C1 segment of cervical spinal cord (tissue), 14 donors: ENCODE data around the gene JMJD7.
"Not testable (repeated sequence)": the region's sequence is repeated elsewhere in the genome, so short reads cannot be mapped to it uniquely, and the experiment has no call there.

Source experiments
- DNase-seq, 14 donors: peaks; one replicate each; lab custom pipeline; 2025; lab: John Stamatoyannopoulos, UW

Gene JMJD7

DNA sequence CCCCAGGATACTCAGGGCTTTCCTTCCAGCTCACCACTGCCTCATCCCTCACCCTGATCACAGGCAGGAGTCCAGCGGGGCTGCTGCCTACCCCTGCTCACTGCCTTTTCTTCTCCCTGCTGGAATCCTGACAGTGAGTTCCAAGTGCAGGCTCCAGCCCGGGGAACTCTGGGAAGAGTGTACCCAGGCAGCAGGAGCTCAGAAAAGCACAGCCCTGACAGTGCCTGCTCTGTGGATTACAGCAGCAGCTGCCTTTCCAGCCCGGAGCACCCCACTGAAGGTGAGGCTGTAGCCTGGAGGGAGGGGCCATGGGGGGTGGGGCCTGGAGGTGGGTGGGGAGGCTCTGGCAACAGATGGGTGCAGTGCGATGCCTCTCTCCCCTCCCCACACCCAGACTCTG lies 6.1 kb upstream of the JMJD7 start:
- DNase-seq = peak in 6 of 14 donors; percentile 5 to 70 (median 28)

DNA sequence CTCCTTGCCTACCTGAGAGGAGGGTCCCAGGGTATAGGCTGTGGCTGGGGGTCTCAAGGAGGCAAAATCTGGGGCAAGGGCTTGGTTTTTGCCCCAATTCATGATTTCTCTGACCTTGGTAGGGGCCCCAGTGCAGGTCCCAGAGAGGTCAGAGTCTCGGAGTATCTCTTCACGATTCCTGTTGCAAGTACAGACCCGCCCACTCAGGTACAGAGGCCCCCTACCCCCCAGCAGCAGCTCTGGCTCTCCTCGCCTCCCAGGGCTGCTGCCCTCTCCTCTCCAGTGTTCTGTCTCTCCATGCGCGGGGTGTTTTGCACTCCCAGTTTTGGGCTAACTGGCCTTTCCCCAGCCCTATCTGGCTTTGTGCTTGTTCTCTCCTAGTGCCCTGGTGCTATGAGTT lies 5.4 kb upstream of the JMJD7 start:
- DNase-seq = no peak

DNA sequence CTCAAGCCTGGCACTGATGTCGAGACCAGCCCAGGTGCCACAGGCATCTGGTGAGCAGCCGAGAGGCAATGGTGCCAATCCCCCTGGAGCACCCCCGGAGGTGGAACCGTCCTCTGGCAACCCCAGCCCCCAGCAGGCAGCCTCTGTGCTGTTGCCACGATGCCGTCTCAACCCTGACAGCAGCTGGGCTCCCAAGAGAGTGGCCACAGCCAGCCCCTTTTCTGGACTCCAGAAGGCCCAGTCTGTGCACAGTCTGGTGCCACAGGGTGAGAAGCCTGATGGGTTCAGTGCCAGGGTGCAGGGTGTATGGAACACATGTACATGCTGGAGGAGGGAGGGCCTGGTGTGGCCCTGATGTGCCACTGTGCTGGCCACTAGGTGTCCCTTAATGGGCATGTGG lies 4.9 kb upstream of the JMJD7 start:
- no peak for DNase-seq

DNA sequence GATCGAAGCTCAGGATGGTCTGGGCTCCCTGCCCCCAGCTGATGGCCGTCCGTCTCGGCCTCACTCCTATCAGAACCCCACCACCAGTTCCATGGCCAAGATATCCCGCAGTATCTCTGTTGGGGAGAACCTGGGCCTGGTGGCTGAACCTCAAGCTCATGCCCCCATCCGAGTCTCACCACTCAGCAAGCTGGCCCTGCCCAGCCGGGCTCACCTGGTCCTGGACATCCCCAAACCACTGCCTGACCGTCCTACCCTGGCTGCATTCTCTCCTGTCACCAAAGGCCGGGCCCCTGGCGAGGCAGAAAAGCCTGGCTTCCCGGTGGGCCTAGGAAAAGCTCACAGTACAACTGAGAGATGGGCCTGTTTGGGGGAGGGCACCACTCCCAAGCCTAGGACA lies 4.4 kb upstream of the JMJD7 start:
- no peak for DNase-seq

DNA sequence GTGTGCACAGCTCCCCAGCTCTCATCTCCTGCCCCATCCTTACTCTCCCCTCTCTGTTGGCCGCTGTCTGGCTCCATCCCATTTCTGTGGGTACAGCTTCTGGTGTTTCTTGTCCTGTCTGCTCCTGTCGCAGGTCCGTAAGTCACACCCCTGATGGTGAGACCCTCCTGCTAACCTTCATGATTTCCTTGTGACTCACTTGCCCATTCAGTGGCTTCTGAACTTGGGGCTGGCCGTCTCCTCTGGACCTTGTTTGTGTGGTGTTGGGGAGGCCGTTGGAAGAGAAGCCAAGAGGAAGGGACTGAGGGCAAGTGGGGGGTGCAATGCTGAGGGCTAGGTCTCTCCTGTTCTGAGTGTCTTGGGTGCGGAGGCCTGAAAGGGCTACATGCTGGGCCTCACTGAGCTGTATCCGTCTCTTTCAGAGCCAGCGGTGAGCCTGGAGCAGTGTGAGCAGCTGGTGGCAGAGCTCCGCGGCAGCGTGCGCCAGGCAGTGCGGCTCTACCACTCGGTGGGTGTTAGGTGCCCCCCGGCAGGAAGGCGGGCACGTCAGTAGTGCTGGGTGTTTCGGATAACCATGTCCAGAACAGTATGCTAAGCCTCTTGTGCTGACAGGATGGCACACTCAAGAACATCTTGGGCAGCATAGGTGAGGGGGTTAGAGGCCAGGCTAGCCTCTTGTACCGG lies 3.7 kb upstream of the JMJD7 start:
- DNase-seq = no peak

DNA sequence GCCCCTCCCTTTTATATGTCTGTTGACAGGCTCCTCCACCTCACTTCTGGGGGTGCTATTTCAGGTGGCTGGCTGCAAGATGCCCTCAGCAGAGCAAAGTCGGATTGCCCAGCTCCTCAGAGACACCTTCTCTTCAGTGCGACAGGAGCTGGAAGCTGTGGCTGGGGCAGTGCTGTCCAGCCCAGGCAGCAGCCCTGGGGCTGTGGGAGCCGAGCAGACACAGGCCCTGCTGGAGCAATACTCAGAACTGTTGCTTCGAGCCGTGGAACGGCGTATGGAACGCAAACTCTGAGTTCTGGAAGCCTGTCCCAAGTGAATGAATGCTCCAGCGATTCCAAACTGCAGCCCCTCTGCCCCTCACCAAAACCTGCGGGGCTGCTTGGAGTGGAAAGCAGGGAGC lies 2.7 kb upstream of the JMJD7 start:
- DNase-seq = no peak

DNA sequence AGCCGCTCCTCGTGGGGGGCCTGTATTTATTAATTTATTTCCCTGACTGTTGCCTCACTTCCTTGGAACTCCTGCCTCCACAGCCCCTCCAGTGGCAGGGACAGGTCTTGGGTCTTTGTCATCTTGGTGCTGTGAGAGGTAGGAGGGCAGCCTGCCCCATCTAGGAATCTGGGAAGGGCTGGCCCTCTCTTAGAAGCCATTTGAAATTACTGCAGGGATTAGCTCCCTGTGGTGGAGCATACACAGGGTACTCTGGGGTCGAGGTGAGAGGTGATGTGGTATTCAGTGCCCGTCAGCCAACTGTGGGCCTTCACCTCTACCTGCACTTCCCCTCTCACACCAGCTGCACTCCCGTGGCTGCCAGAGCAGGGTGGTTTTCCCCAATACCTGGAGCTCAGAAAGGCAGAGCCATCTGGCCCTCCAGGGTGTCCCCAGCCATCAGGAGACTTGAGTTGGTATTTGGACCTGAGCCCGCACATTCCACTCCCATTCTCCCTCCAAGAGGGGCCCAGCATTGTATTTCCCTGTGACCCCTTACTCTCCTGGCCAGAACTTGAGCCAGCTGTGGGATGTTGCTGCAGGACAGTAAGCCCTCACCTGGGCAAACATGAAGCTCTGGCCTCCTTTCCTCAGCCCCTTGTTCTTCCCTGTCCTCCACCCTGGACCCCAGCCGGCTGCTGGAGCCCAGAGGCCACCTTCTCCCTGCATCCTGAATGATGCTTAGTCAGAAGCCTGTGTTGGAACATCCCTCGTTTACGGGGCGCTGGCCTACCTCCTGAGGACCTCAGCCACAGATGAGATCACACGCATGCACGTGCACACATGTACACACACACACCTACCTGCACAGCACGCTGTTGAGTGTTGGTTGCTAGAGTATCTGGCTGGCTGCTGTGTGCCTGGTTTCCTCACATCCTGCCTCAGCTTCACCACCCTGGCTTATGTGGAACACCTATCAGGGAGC lies 2.0 kb upstream of the JMJD7 start:
- DNase-seq = no peak

DNA sequence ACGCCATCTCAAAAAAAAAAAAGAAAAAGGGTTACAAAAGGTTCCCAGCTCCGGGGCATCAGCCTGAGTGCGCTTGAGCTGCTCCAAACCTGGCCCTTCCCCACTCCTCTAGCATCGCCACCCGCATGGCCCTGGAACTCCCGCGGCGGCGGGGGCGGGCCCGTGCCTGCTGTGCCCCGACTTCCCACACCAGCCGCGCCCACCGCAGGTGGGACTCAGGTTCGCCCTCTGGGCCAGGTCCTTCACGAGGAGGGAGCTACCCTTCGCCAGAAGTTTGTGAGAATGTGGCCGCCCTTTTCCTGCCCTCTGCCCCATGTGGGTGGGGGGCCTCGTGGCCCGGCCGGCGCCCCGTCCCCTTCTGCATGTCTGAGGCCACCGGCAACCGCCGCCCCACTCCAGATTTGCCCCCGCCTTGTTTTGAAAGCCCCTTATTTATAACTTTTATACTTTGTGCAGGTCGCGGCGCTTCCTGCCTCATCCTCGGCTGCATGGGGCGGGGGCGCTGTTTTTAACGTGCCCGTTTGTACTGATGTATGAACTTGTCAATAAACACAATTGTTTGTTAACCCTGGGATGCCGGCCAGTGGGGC lies 507 bp upstream of the JMJD7 start:
- DNase-seq = no peak

DNA sequence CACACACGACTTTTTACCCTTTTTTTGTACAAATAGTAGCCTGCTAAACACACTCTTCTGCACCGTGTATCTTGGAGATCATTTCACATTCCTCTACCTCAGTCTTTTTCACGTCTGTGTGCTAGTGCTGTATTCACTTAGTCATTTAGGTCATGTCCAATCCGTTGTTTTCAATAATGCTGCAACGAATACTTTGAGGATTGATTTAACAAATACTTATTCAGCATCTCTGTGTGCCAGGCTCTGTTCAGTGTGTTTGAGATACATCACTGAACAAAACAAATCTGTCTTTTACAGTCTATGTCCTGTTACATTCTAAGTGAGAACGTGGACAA lies 882 bp downstream of the JMJD7 start:
- DNase-seq = no peak

DNA sequence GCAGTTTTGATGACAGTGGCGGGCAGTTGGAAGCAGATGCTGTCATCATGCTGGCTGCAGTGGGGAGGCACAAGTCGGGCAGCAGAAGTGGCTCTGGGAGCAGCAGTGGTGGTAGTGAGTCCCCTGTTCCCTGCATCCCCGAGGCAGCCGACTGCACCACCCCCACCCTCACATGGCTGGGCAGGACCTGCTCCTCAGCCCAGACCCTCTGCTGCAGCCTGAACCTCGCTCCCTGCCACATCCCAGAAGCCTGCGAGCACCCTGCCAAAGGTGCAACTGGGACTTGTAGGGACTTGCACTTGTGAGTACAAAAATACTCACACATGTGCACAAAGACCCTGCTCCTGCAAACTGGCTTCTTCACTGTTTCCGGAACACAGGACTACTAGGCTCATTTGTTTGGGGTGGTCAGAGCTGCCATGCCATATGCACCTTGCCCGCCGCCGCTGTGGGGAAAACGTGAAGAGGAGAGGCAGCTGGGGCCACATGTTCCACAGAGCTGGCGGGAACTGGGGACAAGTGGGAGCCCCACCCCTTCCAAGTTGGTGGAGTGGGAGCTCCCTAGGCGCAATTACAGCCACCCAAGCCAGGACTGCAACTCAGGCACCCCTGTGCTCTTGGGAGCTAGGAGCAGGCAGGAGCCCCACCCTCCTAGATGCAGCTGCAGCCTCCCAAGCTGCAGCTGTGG lies 2.2 kb downstream of the JMJD7 start:
- no peak for DNase-seq

DNA sequence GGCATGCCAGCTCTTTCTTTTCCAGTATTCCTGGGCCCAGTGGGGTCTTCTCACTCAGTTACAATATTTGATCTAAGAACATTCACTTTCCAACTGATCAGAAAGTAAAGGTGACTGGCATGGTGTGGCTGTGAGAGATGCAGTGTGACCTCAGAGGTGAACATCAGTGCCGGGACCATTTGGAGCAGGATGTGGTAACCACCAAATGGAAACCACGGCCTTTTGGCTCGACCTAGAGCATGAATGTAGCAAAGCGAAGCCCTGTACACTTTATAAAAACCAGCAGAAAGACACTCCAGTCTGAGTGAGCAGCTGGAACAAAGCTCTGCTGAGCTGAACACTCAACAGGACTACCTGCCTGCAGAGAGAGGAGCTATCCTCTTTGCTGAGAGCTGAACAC lies 3.4 kb downstream of the JMJD7 start:
- not testable (repeated sequence) for DNase-seq

DNA sequence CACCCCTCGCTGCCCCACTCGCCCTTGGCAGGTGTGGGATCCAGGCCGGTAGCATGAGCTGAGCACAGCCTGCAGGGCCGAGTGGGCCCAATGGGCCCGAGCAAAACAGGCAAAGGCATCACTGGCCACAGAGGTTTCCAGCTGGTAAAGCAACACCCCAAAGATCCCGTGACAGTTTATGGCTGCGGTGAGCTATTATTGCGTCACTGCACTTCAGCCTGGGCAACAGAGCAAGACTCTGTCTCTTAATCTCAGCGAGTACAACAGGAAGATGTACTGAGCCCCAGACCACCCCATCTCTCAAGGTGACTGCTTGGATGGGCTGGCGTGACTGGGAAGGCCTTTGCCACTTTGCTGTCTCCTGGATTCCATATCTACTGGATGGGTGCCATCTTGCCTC lies 4.3 kb downstream of the JMJD7 start:
- no peak for DNase-seq

DNA sequence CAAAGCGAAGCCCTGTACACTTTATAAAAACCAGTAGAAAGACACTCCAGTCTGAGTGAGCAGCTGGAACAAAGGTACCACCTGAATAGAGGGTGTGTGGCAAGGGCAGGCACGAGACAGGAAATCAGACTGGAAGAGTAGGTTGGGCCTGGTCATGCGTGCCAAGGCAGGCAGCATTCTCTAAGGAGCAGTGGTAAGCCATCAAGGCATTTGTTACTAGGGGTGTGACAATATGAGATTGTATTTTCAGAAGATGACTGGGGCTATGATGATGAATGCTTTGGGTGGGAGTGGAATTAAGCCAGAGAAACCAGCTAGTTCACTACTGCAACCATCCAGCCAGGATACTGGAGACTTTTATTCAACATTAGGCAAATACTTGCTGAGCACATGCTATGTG lies 5.0 kb downstream of the JMJD7 start:
- DNase-seq = no peak

DNA sequence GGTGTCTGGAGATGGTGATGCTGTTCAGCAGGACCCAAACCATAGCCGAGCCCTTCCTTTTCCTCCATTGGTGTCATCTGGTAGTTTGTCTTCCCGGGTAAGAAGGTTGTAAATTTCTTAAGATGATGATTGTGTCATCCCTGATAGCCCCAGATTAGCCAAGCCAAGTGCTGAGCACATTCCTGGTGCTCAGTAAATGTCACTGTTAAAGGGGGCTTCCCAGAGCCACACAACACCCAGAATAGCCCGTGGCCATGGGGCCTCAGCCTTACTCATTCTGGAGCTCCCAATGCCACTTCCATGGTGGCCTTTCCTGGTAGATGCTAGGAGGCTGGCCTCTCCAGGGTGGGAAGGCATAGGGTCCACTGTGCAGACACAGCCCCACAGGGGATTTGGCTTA lies 6.2 kb downstream of the JMJD7 start:
- DNase-seq = no peak

DNA sequence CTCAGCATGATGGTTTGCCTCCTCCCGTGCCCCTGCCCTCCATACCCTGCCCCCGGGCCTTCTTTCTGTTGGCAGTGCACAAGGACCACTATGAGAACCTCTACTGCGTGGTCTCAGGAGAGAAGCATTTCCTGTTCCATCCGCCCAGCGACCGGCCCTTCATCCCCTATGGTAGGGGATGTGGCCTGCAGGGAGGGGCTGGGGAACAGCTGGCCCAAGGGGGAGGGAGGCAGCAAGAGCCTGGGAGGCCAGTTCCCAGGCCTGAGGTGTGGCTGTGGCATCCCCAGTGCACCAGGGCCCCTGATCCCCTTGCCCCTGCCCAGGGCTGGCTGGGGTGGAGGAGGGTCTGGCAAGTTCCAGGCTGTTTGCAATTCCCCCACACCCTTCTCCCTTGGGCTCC lies 8.2 kb downstream of the JMJD7 start:
- DNase-seq = no peak

DNA sequence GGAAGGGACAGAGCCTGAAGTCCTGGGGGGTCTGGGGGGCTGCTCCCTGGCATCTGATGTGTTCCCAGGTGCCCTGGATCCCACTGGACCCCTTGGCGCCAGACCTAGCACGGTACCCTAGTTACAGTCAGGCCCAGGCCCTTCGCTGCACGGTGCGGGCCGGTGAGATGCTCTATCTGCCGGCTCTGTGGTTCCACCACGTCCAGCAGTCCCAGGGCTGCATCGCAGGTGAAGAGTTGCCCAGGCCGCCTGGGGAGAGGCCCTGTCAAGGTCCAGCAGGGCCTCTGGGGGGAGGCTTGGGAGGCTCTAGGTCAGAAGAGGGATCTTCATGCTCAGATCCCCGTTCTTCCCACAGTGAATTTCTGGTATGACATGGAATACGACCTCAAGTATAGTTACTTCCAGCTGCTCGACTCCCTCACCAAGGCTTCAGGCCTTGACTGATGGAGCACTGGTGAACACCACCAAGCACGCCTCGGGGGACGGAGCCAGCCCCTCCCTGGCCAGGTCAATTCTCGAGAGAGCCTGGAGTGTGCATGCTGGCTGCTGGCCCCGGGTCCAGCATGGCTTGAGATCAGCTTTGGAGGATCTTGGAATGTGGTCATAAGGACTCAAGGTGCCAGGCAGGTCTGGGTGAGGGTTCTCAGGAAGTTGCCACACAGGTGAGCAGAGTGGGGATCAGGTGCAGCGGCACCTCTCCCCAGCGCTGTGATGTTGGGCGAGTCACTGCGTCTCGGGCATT lies 9.0 kb downstream of the JMJD7 start:
- no peak for DNase-seq

DNA sequence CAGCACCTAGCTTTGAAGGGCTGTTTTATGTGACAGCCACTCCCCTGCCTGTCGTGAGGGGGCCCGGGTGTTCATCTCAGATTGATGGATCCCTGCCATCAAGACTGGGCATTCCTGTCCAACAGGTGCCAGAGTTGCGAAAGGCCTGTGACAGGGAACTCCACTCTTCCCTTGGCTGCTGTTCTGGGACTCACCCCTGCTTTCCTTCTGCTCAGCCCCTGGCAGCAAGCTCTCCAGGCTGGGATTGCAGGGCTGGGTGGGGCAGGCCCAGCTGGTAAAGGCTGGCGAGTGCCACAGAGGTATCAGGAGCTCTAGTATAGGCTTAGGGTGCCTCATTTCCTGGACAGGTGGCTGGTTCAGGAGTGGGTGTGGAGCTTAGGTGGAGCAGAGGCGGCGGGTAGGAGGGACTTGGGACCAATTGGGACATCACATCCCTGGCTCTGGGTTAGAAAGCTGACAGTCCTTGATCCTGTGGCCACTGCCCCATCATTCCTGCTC lies 10.6 kb downstream of the JMJD7 start, which contains the start of gene PLA2G4B:
Gene PLA2G4B (plus strand): TSS at position 448 of the 498 bp plus-strand sequence. CDS start 67 bp downstream, outside the sequence.
- DNase-seq = no peak

DNA sequence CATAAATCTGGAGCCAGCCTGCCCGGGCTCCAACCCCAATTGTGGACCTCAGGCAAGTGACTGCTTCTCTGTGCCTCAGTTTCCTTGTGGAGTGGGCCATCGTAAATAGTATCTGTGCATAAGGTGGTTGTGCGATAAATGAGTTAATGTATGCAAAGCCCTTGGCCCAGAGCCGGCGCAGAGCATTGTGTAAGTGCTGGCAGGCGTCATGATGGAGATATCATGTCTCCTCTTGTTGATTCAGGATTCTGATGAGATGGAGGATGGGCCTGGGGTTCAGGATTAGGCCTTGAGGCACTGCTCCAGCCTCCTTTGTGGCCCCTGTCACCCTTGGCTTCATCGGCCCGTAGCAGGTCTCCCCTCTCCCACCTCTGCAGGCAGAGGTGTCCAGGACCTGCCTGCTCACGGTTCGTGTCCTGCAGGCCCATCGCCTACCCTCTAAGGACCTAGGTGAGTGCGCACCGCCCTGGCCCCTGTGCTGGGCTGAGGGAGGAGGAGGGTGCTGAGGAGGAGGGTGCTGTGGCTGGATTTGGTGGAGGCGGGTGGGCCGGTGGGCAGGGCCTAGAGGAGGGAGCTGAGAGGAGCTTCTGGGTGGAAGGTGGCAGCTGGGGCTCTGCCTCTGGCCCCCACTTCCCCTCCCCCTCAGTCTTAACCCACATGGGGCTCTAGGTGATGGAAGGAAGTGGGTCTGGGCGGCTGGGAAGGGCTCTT lies 12.0 kb downstream of the JMJD7 start:
- no peak for DNase-seq

DNA sequence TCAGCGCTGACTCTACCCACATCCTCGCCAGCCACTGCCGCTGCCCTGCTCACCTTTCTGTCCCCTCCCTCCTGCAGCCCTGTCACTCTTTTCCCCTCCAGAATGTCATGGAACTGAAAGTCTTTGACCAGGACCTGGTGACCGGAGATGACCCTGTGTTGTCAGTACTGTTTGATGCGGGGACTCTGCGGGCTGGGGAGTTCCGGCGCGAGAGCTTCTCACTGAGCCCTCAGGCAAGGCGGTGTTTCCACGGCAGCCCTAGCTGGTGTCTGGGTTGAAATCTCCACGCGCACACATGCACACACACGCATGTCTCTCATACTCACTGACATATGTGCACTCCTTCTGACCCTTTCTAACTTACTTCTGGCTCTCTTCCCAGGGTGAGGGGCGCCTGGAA lies 12.8 kb downstream of the JMJD7 start:
- no peak for DNase-seq

DNA sequence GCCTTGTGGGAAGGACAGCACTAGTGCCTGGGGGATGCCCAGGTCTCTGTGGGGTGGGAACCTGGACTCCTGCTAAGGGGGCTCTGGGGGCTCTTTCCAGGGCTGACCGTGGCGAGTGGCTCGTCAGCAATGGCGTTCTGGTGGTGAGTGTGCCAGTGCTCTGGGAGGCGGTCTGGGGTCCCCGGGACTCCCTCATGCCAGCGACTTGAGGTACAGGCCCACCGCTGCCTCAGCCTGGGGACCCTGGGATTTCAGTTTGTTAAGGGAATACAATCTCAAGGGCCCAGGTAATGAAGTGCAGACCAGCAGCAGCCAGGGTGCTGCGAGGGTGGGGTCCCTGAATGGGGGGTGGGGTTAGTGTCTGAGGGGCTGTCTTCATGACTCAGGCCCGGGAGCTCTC lies 13.2 kb downstream of the JMJD7 start:
- DNase-seq = no peak

DNA sequence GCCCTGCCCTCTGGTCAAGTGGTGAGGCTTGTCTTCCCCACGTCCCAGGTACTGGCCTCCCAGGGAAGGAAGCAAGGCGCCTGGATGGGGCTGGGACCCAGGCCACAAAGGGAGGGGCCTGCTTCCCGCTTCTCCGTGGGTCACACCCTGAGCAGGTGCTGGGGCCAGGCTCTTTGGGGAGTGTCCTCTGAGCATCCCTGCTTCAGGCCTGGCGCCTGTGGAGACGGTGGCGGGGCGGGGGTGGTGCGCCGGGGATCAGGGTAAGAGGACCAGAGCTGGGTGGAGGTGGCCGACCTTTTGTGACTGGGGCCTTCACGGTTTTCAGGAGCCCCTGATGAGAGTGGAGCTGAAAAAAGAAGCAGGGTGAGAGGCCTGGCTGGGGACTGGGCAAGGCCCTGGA lies 14.3 kb downstream of the JMJD7 start:
- no peak for DNase-seq
